OCI-LY3 (cell line): Measurements from ENCODE around the gene CCDC106.

Experiments
- EZH2phosphoT487 ChIP-seq: fragments of 200-600 bp; shearing (Covaris generic); IDR thresholded peaks from 2 replicates; pipeline ENCODE4 v1.6.1; 2018; ENCODE audit warnings: antibody characterized with exemption, mixed run types, low read depth
- TF ChIP-seq, protein P1 (sequence below): fragments of 200-600, 300-600 bp; sonication (generic); IDR thresholded peaks from 2 replicates; pipeline ENCODE4 v1.5.1; 2014; ENCODE audit warnings: antibody characterized with exemption, low read length, low read depth

DNA sequence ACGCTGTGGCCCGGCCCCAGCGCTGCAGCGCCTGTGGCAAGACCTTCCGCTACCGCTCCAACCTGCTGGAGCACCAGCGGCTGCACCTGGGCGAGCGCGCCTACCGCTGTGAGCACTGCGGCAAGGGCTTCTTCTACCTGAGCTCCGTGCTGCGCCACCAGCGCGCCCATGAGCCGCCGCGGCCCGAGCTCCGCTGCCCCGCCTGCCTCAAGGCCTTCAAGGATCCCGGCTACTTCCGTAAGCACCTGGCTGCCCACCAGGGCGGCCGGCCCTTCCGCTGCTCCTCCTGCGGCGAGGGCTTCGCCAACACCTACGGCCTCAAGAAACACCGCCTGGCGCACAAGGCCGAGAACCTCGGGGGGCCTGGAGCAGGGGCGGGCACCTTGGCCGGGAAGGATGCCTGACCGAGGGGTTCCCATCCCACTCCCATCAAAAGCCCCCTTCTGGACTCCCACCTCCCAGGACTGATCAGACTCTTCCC, 31.6 kb upstream of the CCDC106 start:
- TF ChIP-seq, protein P1, sequence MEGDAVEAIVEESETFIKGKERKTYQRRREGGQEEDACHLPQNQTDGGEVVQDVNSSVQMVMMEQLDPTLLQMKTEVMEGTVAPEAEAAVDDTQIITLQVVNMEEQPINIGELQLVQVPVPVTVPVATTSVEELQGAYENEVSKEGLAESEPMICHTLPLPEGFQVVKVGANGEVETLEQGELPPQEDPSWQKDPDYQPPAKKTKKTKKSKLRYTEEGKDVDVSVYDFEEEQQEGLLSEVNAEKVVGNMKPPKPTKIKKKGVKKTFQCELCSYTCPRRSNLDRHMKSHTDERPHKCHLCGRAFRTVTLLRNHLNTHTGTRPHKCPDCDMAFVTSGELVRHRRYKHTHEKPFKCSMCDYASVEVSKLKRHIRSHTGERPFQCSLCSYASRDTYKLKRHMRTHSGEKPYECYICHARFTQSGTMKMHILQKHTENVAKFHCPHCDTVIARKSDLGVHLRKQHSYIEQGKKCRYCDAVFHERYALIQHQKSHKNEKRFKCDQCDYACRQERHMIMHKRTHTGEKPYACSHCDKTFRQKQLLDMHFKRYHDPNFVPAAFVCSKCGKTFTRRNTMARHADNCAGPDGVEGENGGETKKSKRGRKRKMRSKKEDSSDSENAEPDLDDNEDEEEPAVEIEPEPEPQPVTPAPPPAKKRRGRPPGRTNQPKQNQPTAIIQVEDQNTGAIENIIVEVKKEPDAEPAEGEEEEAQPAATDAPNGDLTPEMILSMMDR = no peak
- no peak for TF ChIP-seq EZH2phosphoT487
